GM18870 (cell line): ENCODE results near the gene VAMP2.
A peak's percentile ranks its signal among the peaks of the same experiment; 100 is the strongest.

Experiments used
- ATAC-seq: cut with Tn5 transposase; IDR thresholded peaks from one replicate; pipeline ENCODE4 v1.9.1; 2021; ENCODE audit warnings: moderate library complexity; ENCODE audit not compliant: unreplicated experiment

Gene VAMP2

GRCh38 chr17:8143581-8144400 is 19.0 kb downstream of the VAMP2 start:
- ATAC-seq = no peak

GRCh38 chr17:8142887-8143580 is 19.7 kb downstream of the VAMP2 start:
- no peak for ATAC-seq

GRCh38 chr17:8142158-8142886 is 20.4 kb downstream of the VAMP2 start:
- ATAC-seq = no peak

GRCh38 chr17:8141741-8142140 is 21.0 kb downstream of the VAMP2 start:
- no peak for ATAC-seq

- ATAC-seq = no peak
These were observed 21.7 kb downstream of the VAMP2 start for GRCh38 chr17:8141045-8141444.

- ATAC-seq = no peak
These were observed 22.4 kb downstream of the VAMP2 start for GRCh38 chr17:8140065-8141029.

- peak; percentile 60 for ATAC-seq
These were observed 23.9 kb downstream of the VAMP2 start for GRCh38 chr17:8138672-8139371.

- ATAC-seq = no peak
These were observed 24.4 kb downstream of the VAMP2 start for GRCh38 chr17:8138374-8138671.

GRCh38 chr17:8137645-8138373 is 24.9 kb downstream of the VAMP2 start:
- no peak for ATAC-seq

GRCh38 chr17:8133941-8134340 is 28.8 kb downstream of the VAMP2 start:
- ATAC-seq = no peak

GRCh38 chr17:8133399-8133798 is 29.3 kb downstream of the VAMP2 start:
- ATAC-seq = no peak

- ATAC-seq = no peak
These were observed 30.8 kb downstream of the VAMP2 start for GRCh38 chr17:8131844-8132441.

GRCh38 chr17:8128125-8128784 is 34.5 kb downstream of the VAMP2 start:
- ATAC-seq = no peak

GRCh38 chr17:8126491-8127066 is 36.2 kb downstream of the VAMP2 start:
- no peak for ATAC-seq

- no peak for ATAC-seq
These were observed 36.7 kb downstream of the VAMP2 start for GRCh38 chr17:8125947-8126490.

GRCh38 chr17:8125154-8125946 is 37.4 kb downstream of the VAMP2 start:
- ATAC-seq = no peak
